IgD-negative memory B cell (primary cell): ENCODE measurements around the gene HMGCLL1. TPM values are rescaled to one million over a fixed set of nuclear protein-coding genes. Genes with fewer than 3 reads are reported as not detected.

Source experiments
- H3K27ac Mint-ChIP-seq, 3 donors: one replicate each; pipeline ENCODE4 v1.8.0; 2020 to 2022; ENCODE audit warnings: mild to moderate bottlenecking in 3 of 3, mixed read lengths in 3 of 3, moderate library complexity in 1 of 3
- H3K27me3 Mint-ChIP-seq: one replicate; pipeline ENCODE4 v1.8.0; 2021; ENCODE audit warnings: mixed read lengths
- H3K36me3 Mint-ChIP-seq: one replicate; pipeline ENCODE4 v1.8.0; 2020; ENCODE audit warnings: mild to moderate bottlenecking, mixed read lengths
- H3K4me1 Mint-ChIP-seq, 3 donors: one replicate each; pipeline ENCODE4 v1.8.0; 2020 to 2022; ENCODE audit warnings: mixed read lengths in 3 of 3, mild to moderate bottlenecking in 1 of 3
- H3K4me3 Mint-ChIP-seq, 4 donors: one replicate each; pipeline ENCODE4 v1.8.0; 2020 to 2022; ENCODE audit warnings: mild to moderate bottlenecking in 4 of 4, mixed read lengths in 4 of 4, moderate library complexity in 3 of 4
- H3K9me3 Mint-ChIP-seq, 3 donors: one replicate each; pipeline ENCODE4 v1.8.0; 2020 to 2021; ENCODE audit warnings: mixed read lengths in 3 of 3, mild to moderate bottlenecking in 1 of 3
- polyA plus RNA-seq: library from polyadenylated mRNA; unstranded; fragments of 300-500 nt; fragmentation: Illumina TruSeq; gene quantifications from one replicate; pipeline ENCODE4 v1.2.3, GENCODE V29; 2021

The HMGCLL1 gene
- polyA plus RNA-seq, 1 donor from 2014 or later = not detected

GRCh38 chr6:55443238-55444134 lies 135.5 kb downstream of the HMGCLL1 start:
- no peak overlapping the region for H3K27ac Mint-ChIP-seq
- H3K9me3 Mint-ChIP-seq = no peaks in the 10 kb centered on the region
- H3K27me3 Mint-ChIP-seq = no peaks in the 10 kb centered on the region
- no peak overlapping the region for H3K4me3 Mint-ChIP-seq
- no peaks in the 10 kb centered on the region for H3K36me3 Mint-ChIP-seq
- H3K4me1 Mint-ChIP-seq = peaks cover 0 to under 1% (median 0%) of the 10 kb centered on the region in 3 donors

GRCh38 chr6:55438203-55438602 lies 140.8 kb downstream of the HMGCLL1 start:
- H3K9me3 Mint-ChIP-seq = peaks cover 0 to 8% (median 4%) of the 10 kb centered on the region in 3 donors
- no peaks in the 10 kb centered on the region for H3K27me3 Mint-ChIP-seq
- H3K4me3 Mint-ChIP-seq = no peak overlapping the region
- no peak overlapping the region for H3K27ac Mint-ChIP-seq
- peaks cover 0 to 2% (median 0%) of the 10 kb centered on the region in 3 donors for H3K4me1 Mint-ChIP-seq
- H3K36me3 Mint-ChIP-seq = no peaks in the 10 kb centered on the region

GRCh38 chr6:55437141-55437540 lies 141.9 kb downstream of the HMGCLL1 start:
- peak overlapping the region in 1 of 3 donors; percentile 43 for H3K27ac Mint-ChIP-seq
- H3K36me3 Mint-ChIP-seq = no peaks in the 10 kb centered on the region
- H3K27me3 Mint-ChIP-seq = no peaks in the 10 kb centered on the region
- no peak overlapping the region for H3K4me3 Mint-ChIP-seq
- peaks cover 0 to 8% (median 4%) of the 10 kb centered on the region in 3 donors for H3K9me3 Mint-ChIP-seq
- H3K4me1 Mint-ChIP-seq = peaks cover 0 to 2% (median 0%) of the 10 kb centered on the region in 3 donors

GRCh38 chr6:55433446-55434130 lies 145.4 kb downstream of the HMGCLL1 start:
- Mint-ChIP-seq H3K36me3 (no peaks in the 10 kb centered on the region), H3K27ac (no peak overlapping the region), H3K4me1 (peaks cover 0 to 2% (median 0%) of the 10 kb centered on the region in 3 donors), H3K27me3 (no peaks in the 10 kb centered on the region), H3K9me3 (peaks cover 1 to 12% (median 5%) of the 10 kb centered on the region in 3 donors), H3K4me3 (no peak overlapping the region)

- Mint-ChIP-seq H3K4me3 (no peak overlapping the region), H3K4me1 (no peaks in the 10 kb centered on the region), H3K27ac (no peak overlapping the region), H3K9me3 (peaks cover 0 to 11% (median 0%) of the 10 kb centered on the region in 3 donors), H3K36me3 (no peaks in the 10 kb centered on the region), H3K27me3 (no peaks in the 10 kb centered on the region)
Observed at GRCh38 chr6:55423933-55424332, 155.1 kb downstream of the HMGCLL1 start.

DNA sequence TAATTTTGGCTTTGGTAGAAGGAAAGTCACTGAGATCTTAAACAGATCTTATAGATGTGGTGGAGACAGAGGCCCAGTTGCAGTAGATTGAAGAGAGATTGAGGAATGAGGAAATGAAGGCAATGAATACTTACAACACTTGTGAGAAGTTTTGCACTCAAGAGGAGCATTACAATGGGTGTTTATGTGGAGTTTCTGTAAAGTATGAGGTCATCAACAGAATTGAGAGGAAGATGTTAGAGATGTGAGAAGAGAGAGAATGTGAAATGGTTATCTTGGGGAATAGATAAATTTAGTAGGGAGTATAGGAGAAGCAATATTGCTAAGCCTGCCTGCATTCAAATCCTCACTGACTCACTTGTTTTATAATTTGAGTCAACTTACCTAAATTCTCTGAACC lies 168.3 kb downstream of the HMGCLL1 start:
- peaks cover 2 to 27% (median 4%) of the 10 kb centered on the region in 3 donors for H3K9me3 Mint-ChIP-seq
- H3K36me3 Mint-ChIP-seq = no peaks in the 10 kb centered on the region
- H3K27me3 Mint-ChIP-seq = no peaks in the 10 kb centered on the region
- H3K27ac Mint-ChIP-seq = no peak overlapping the region
- no peaks in the 10 kb centered on the region for H3K4me1 Mint-ChIP-seq
- no peak overlapping the region for H3K4me3 Mint-ChIP-seq

DNA sequence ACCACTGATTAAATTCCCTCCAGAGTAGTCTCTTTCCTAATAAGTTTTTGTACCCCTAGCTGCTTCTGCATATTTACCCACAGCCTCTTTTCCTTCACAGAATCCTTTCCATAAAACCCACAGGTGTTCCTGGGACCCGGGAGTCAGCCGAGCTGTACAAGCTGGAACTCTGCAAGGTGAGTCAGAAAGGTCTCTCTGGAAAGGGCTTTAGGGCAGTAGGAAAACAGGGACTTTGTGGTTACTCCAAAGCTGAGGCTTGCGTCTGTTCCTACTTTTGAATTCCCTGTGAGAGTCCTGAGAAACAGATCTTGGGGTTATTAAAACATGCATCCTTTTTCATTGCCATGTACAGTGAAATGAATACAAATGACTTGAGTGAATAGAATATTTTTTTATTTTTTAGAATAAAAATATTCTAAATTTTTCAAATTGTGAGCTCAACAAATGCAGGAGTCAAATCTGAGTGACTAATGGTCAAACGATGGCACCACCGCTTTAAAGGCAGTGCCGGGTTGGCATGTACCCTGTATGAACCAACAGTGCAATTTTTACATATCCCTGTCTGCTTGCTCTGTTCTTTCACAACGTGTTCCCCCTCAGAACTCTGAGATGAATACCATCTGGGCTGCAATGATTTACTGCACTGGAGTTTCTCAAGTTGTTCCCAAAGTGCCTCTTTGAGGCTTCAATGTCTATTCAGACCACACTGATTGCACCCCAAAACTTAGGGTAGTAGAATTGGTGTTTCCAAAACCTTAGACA lies 173.3 kb downstream of the HMGCLL1 start:
- Mint-ChIP-seq H3K4me3 (no peak overlapping the region), H3K36me3 (no peaks in the 10 kb centered on the region), H3K4me1 (no peaks in the 10 kb centered on the region)

DNA sequence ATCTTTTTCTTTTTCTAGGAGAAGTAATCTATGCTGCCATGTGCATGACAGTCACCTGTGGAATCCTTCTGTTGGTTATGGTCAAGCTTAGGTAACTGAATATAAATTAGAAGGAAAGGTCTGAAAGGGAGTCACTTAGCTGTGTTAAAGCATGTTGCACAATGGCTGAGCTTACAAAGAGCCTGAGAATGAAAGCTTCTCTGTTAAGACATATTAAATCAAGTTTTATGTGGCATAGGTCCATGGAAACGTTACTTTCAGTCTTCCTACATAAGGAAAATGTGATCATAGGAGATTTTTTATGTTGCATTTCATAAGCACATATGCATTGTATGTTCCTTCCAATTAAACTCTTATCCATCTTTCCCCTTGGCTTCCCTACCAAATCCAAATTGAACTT lies 179.6 kb downstream of the HMGCLL1 start:
- Mint-ChIP-seq H3K4me3 (no peak overlapping the region), H3K4me1 (no peaks in the 10 kb centered on the region), H3K9me3 (peaks cover 0 to 2% (median 0%) of the 10 kb centered on the region in 3 donors), H3K36me3 (no peaks in the 10 kb centered on the region), H3K27ac (no peak overlapping the region), H3K27me3 (no peaks in the 10 kb centered on the region)

More for the DNA sequence above, 173.3 kb downstream of the HMGCLL1 start:
- Mint-ChIP-seq H3K9me3 (peaks cover 0 to 13% (median 0%) of the 10 kb centered on the region in 3 donors), H3K27ac (peak overlapping the region in 1 of 3 donors; percentile 46), H3K27me3 (no peaks in the 10 kb centered on the region)

- Mint-ChIP-seq H3K4me1 (no peaks in the 10 kb centered on the region), H3K27ac (no peak overlapping the region), H3K27me3 (no peaks in the 10 kb centered on the region), H3K36me3 (no peaks in the 10 kb centered on the region), H3K9me3 (peaks cover 0 to 4% (median 2%) of the 10 kb centered on the region in 3 donors), H3K4me3 (no peak overlapping the region)
Observed at GRCh38 chr6:55397986-55398385, 181.0 kb downstream of the HMGCLL1 start.

- Mint-ChIP-seq H3K27me3 (no peaks in the 10 kb centered on the region), H3K4me3 (no peak overlapping the region), H3K36me3 (peaks cover 2% of the 10 kb centered on the region), H3K9me3 (peaks cover 2 to 5% (median 4%) of the 10 kb centered on the region in 3 donors), H3K27ac (no peak overlapping the region), H3K4me1 (no peaks in the 10 kb centered on the region)
Observed at GRCh38 chr6:55395871-55396270, 183.1 kb downstream of the HMGCLL1 start.

DNA sequence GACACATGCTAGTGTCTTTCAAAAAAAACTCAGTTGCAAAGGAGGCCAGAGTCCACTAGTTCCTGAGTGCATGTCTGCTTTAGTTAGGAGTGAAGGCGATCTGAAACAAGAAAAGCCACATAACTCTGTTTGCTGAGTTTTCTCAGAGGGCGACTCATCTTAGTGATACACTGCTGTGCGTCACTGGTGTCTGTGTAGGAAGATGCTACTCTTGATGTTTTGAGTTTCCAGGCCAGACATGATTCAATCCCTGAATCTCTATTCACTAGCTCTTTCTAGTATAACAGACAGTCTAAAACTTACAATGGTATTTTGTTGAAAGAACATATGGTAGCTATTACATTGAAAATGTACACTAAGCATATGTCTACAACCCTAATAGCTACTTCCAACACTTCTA lies 190.8 kb downstream of the HMGCLL1 start:
- H3K4me3 Mint-ChIP-seq = no peak overlapping the region
- H3K9me3 Mint-ChIP-seq = peaks cover under 1 to 8% (median 5%) of the 10 kb centered on the region in 3 donors
- no peaks in the 10 kb centered on the region for H3K4me1 Mint-ChIP-seq
- H3K27me3 Mint-ChIP-seq = no peaks in the 10 kb centered on the region
- no peak overlapping the region for H3K27ac Mint-ChIP-seq
- H3K36me3 Mint-ChIP-seq = peaks cover 2% of the 10 kb centered on the region
